Measurements from ENCODE around the gene TMEM35A. TPM values are rescaled to one million over a fixed set of nuclear protein-coding genes. Genes with fewer than 3 reads are reported as not detected.

Gene TMEM35A
- total RNA-seq, 1 donor from 2014 or later: 1.6 TPM

Other genes starting within 250 kb of the TMEM35A start
- not detected for gene NOX1, start 204.5 kb upstream of the TMEM35A start, total RNA-seq
- gene XKRX, start 150.0 kb upstream of the TMEM35A start, total RNA-seq: under 0.01 TPM
- not detected for gene ARL13A, start 109.2 kb upstream of the TMEM35A start, total RNA-seq
- gene TRMT2B, start 26.8 kb upstream of the TMEM35A start, total RNA-seq: 13.0 TPM
- 8.4 TPM for gene CENPI, start 19.3 kb downstream of the TMEM35A start, total RNA-seq
- gene DRP2, start 140.9 kb downstream of the TMEM35A start, total RNA-seq: 1.0 TPM
- not detected for gene TAF7L, start 212.5 kb downstream of the TMEM35A start, total RNA-seq